HG02642 (cell line): Measurements from ENCODE around the gene STRN4.
A peak's percentile ranks its signal among the peaks of the same experiment; 100 is the strongest.

Source experiments
- ATAC-seq: cut with Tn5 transposase; IDR thresholded peaks from one replicate; pipeline ENCODE4 v1.9.1; 2021; ENCODE audit warnings: mild to moderate bottlenecking; ENCODE audit not compliant: unreplicated experiment, poor library complexity

Gene STRN4

DNA sequence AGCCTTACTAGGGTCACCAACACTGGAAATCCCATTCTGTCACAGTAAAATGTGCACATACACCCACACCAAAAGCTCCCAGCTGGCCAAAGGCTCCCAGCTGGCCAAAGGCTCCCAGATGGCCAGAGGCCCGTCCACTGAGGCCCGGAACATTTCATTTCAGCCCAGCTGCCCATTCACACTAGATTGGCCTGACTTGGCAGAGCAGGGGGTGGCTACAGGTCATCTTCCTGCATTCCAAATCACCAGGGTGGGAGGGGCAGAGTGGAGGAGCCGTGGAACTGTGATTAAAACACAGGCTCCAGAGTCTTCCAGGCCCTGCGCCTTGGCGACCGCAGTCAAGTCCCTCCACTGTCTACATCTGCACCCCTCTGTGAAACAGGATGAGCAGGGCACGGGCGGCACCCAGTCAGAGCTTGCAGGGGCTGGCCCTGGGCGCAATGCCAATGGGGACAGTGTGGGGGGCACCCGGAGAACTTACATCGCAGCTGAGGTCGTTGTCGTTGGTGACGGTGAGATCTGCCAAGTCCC, 19.2 kb downstream of the STRN4 start:
- no peak for ATAC-seq

GRCh38 chr19:46726551-46726950, 19.7 kb downstream of the STRN4 start:
- ATAC-seq: no peak

- ATAC-seq: no peak
Measured at GRCh38 chr19:46725859-46726393, 20.3 kb downstream of the STRN4 start.

- no peak for ATAC-seq
Measured at GRCh38 chr19:46725036-46725820, 21.0 kb downstream of the STRN4 start.

DNA sequence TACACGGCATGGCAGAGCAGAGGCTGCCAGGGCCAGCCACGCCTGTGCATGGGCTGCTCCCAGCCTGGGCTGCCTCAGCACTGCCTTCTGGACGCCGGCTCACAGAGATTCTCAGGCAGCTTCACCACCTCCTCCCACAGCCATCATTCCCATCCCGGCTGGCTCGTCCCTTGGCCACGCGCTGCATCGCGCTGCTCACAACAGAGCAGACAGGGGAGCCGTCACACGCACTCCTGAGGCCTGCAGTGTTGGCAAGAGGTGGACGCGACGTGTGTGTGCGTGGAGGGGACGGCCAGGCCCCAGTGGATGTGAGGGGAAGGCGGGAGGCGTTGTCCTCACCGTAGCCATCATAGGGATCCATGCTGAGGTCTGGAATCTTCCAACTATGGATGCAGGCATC, 21.8 kb downstream of the STRN4 start:
- no peak for ATAC-seq

GRCh38 chr19:46723471-46723870, 22.8 kb downstream of the STRN4 start:
- no peak for ATAC-seq

GRCh38 chr19:46723023-46723461, 23.2 kb downstream of the STRN4 start:
- no peak for ATAC-seq

- ATAC-seq: no peak
Measured at GRCh38 chr19:46722421-46723022, 23.7 kb downstream of the STRN4 start.

DNA sequence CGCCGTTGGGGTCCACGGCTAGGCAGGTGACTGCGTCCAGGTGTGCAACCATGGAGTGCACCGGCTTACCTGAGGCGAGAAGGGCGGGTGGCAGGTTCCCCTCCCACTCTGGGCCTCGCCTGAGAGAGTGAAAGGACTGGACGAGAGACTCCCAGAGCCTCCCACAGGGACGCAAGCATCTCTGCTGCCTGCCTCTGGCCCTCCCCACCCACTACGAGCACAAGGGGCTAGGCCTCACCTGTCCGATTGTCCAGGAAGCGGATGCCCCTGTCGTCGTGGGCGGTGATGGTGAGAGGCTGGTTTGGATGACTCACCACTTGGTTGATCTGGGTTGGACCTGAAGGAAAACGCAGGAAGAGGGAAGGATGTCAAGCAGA, 24.3 kb downstream of the STRN4 start:
- no peak for ATAC-seq

DNA sequence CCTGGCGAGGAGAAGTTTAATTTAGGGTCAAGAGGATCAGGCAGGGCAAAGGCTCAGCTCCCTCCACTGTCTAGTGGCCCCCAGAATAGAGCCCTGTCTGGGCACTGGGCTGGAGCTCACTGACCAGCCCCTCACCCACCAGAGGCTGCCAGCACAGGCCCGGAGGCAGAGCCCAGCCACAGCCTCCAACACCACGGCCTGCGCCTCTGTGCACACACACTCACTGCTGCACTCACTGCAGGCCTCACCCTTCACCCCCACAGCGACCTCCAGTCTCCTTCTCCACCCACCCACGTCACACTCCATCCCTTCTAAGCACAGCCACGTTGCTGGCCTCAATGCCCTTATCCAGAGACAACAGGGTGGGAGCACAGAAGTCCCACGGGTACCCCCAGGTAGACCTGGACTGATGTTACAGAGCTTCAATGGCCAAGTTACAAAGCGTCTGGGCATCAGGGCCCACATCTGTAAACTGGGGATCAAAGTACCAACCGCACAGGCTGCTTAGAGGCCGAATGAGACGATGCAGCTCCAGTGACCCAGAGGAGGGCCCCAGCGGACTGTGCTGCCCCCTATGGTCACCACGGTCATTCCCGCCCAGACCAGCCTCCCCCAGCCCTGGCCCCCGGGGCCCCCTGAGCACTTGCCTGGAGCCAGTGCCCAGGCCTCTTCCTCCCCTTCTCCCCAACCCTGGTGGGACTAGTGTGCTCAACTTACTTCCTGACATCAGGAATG, 24.8 kb downstream of the STRN4 start:
- no peak for ATAC-seq

DNA sequence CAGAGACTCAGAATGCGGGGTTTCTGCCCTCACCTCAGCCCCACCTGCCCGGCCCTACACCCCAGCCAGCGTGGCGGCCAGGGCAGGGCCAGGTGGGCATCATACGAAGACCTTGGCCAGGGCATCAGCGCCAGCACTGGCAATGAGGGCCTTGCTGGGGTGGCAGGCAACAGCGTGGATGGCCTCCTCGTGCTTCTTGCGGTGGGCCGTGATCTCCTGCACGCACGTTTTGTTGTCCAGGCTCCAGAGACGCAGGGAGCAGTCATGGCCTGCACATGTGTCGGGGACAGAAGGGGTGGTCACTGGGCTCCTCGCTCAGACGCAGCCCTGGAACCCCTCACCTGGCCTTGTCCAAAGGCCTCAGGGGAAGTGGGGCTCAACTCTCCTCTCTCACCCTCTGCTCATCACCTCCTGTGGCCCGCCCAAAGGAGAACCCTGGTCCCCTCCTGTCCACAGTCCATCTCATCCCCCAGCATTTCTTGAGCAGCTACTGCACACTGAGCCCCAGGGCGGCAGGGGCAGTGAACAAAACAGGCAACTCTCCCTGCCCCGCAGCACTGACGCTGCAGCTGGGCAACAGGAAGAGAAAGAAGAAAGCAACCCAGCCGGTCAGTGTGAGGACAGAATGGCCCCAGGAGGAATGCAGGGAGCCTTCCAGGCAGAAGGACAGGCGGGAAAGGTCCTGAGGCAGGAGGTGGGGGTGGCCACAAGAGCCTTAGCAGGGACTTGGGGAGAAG, 25.6 kb downstream of the STRN4 start:
- ATAC-seq: no peak

DNA sequence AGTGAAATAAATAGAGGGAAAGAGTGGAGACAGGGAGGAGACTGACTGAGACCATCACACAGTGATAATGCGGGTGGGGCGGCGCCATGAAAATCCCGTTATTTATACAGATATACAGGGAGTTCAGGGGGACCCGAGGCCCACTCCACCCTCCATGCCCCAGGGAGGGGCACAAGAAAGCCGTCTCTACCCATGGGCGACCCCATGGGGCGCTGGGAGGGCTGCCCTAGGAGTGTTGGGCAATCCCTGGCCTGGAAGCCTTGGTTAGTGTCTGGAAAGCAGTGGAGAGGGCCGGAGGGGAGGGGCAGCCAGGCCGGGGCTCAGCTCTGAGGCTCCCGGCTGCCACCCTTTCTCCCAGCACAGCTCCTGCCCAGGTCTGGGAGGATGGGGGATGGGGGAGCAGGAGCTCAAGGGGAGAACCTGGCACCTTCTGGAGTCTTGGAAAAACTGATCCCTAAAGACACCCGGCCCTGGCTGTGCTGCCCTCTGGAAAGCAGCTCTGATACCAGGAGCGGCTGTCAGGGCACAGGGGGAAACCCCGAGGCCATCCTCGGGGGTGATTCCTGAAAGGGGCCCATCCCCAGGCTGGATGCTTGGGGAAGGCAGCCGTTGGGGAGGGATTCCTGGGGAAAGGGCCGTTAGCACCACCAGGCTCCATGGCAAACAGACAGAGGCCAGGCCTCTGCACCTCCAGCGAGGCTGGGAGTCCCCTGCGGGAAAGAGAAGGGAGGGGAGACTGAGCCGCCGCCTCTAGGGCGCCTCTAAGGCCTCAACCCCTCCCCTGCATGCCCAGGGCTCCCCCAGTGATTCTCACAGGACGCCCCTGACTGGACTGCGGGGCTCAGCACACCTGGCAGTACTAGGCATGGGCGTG, 26.4 kb downstream of the STRN4 start:
- no peak for ATAC-seq

DNA sequence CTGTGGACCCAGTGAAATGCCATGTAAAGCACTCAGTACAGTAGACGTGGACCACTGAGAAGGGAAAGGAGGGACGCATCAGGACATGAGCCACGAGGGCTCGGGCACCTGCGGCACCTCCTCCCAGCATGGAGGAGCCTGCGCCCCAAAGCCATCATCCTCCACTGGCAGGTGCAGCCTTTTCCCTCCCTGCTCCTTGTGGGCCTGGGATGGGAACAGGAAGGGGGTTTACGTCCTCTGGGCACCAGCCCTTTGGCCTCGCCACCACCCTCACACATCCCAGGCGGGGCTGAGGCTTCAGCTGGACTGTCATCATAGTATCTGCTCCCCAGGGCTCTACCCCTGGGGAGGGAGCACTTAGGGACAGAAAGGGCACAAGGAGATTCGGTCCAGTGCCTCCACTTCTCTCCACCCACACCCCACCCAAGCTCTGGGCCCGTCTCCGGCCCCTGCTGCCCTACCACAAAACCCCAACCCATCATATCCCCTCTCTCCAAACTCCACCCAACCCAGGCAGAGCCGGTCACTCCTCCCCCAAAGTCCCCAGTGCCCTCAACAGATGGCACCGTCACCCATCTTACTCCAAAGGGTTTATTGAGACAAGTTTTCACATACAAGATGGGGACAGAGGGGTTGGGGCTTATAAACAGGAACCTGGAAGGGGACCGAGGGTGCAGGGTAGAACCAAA, 27.2 kb downstream of the STRN4 start:
- peak; percentile 27 for ATAC-seq

- peak; percentile 23 for ATAC-seq
Measured at GRCh38 chr19:46718157-46718933, 27.9 kb downstream of the STRN4 start.

DNA sequence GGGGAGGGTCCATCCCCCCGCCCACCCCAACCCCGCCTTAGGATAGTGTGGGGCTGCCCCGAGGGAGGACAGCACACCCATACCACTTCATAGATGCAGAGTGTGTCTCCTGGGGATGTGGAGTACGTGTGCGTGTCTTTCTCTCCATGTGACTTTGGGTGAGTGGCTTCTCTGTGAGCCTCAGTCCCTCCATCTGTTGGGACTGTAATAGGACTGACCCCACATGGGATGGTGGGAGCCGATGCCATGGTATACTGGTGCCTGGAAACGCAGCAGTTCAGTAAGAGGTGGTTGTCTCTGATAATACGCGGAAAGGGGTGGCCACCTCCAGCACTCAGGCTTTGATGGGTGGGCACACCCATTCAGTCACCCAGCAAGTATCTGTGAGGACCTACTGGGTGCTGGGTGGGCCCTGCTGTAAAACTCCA, 28.5 kb downstream of the STRN4 start:
- ATAC-seq: no peak

- peak; percentile 46 for ATAC-seq
Measured at GRCh38 chr19:46717034-46717715, 29.1 kb downstream of the STRN4 start, which contains the start of gene PRKD2. Gene PRKD2, minus strand, starts transcription at chr19:46717114. Its CDS starts 744 bp downstream, at chr19:46716370.

DNA sequence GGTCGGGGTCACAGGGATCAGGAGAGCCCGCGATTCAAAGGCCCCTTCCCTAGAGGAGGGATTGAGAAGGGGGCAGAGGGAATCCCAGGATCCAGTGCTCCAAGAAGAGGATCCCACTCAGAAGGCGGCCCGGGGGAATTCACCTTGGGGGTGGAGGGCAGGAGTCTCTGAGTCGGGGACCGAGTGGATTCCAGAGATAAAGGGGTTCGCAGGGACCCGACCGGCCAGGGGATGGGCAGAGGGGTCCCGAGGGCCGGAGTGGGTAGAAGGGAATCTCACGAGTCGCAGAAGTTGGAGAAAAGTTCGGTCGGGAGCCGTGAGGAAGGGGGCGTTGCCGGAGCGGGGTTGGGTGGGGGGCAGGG, 29.6 kb downstream of the STRN4 start:
- no peak for ATAC-seq
